ENCODE data around the gene ZDHHC7.
A peak's percentile ranks its signal among the peaks of the same experiment; 100 is the strongest.
"Not testable (repeated sequence)": the region's sequence is repeated elsewhere in the genome, so short reads cannot be mapped to it uniquely, and the experiment has no call there.

ZDHHC7 gene

DNA sequence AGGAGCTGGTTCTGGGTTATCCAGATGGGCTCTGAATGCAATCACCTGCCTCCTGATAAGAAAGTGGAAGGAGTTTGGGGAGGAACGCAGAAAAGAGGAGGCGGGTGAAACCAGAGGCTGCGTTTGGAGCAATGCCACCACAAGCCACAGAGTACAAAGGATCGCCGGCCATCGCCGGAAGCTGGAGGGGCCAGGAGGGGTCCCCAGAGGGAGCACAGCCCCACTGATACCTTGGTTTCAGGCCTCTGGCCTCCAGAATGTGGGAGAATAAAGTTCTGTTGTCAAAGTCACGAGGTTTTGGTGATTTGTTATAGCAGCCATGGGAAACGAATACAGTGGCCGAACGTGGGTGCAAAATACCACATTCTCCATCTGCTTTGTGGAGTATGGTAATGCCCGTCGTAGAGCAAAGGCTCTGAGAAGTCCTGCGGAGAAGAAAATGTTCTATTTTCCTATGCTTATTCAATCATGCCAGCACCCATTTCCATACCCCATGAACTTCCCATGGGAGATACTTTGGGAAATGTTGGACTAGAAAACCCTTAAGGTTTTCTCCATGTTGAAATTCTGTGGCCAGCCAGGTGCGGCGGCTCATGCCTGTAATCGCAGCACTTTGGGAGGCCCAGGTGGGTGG, 51.4 kb downstream of the ZDHHC7 start:
- no peak for DNase-seq

- DNase-seq: no peak
Observed at GRCh38 chr16:84959045-84959576, 52.2 kb downstream of the ZDHHC7 start.

GRCh38 chr16:84957792-84958191, 53.5 kb downstream of the ZDHHC7 start:
- DNase-seq: no peak

GRCh38 chr16:84957192-84957591, 54.1 kb downstream of the ZDHHC7 start:
- DNase-seq: no peak

- DNase-seq: no peak
Observed at GRCh38 chr16:84955427-84955826, 55.9 kb downstream of the ZDHHC7 start.

GRCh38 chr16:84953190-84953746, 58.1 kb downstream of the ZDHHC7 start:
- DNase-seq: no peak

- peak; percentile 42 for DNase-seq
Observed at GRCh38 chr16:84952335-84953189, 58.8 kb downstream of the ZDHHC7 start.

DNA sequence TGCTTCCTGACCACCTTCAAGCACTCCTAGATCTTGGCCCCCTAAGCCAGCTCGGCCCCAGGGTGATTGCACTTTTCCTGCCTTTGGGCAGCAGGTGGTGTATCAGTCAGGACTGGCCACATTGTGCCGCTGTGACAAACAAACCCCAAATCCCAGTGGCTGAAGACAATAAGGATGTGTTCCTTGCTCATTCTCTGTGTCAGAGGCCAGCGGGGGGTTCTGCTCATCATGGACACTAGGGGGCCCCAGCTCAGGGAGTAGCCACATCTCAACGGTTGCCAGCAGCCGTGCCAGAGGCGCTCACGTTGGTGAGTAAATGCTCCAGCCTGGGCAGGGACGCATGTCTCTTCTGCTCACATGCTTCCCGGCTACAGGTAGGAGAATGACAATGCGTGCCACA, 60.4 kb downstream of the ZDHHC7 start:
- DNase-seq: no peak

- DNase-seq: no peak
Observed at GRCh38 chr16:84949772-84950436, 61.4 kb downstream of the ZDHHC7 start.

GRCh38 chr16:84948851-84949610, 62.3 kb downstream of the ZDHHC7 start:
- DNase-seq: no peak

- no peak for DNase-seq
Observed at GRCh38 chr16:84947996-84948850, 63.1 kb downstream of the ZDHHC7 start.

- DNase-seq: no peak
Observed at GRCh38 chr16:84947022-84947421, 64.3 kb downstream of the ZDHHC7 start.

GRCh38 chr16:84943620-84944019, 67.7 kb downstream of the ZDHHC7 start:
- DNase-seq: no peak

- no peak for DNase-seq
Observed at GRCh38 chr16:84942786-84943185, 68.5 kb downstream of the ZDHHC7 start.

DNA sequence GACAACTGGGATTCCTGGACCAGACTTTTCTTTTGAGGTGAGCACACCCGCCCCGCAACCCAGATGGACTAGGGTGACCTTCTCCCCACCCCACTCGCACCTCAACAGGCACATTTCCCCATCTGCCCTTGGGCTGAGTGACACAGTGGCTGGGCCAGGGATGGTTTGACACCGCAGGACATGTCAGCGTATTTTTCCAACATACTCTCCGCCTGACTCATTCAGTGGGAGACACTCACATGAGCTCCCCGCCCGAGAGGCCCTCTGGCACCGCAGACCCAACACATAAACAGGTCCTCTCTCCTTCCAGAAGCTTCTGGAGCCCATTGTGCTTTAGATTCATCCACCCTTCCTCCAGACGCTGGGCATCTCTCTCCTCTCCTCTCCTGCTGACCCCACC, 69.4 kb downstream of the ZDHHC7 start:
- DNase-seq: no peak

GRCh38 chr16:84940670-84941551, 70.4 kb downstream of the ZDHHC7 start:
- DNase-seq: no peak

DNA sequence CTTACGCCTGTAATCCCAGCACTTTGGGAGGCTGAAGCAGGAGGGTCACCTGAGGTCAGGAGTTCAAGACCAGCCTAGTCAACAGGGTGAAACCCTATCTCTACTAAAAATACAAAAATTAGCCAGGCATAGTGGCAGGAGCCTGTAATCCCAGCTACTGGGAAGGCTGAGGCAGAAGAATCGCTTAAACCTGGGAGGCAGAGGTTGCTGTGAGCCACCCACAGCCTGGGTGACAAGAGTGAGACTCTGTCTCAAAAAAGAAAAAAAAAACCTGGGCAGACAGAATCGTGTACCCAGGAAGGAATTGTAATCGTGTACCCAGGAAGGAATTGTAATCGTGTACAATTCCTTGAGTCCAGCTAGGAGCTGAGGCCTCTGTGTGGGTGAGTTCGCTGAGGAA, 72.7 kb downstream of the ZDHHC7 start:
- DNase-seq: not testable (repeated sequence)

DNA sequence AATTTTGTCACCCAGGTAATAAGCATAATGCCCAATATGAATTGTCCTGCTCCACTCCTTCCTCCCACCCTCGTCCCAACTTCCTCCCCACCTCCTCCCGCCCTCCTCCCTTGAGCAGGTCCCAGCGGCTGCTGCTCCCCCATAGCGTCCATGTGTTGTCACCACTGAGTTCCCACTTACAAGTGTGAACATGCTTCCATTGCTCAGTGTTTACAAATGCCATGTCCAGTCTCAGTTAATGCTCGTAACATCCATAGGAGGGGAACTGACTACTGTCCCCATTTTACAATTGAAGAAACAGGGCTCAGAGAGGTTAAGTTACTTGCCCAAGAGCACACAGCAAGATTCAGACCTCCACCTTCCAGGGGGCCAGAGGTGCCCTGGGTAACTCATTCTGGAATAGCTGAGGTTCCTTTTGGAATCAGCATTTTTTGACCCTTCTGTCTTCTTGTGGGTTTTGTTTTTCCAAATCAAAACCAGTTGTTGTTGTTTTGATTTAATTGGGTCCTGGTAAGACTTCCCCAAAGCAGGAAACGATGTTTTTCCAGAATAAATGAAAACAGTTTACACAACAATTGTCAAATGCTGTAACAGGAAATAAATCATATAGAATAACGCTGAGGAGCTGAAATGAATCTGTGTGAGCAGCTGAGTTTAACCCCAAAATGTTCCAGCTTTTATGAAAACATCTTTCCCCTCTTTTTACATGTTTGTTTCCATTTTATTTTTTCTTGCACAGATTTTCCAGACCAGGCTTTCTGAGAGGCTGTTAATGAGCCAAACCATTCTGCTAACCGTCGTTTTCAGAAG, 73.9 kb downstream of the ZDHHC7 start:
- no peak for DNase-seq

- no peak for DNase-seq
Observed at GRCh38 chr16:84933774-84934631, 77.3 kb downstream of the ZDHHC7 start.

All from NCI-H774 (cell line).